ENCODE data around the gene SIX3. TPM values are rescaled to one million over a fixed set of nuclear protein-coding genes. Genes with fewer than 3 reads are reported as not detected.

Gene SIX3
- total RNA-seq, 1 donor from 2014 or later = not detected

- intact Hi-C loops (cut with DNase I) = loop anchor here (10.0 kb wide), 1 partner anchor 445 kb away; no protein-coding TSS in a partner anchor
- no peak for ATAC-seq
- DNase-seq (ENCODE audit: low spot score) = no peak
Measured at GRCh38 chr2:44940049-44940494, 1.4 kb upstream of the SIX3 start.

DNA sequence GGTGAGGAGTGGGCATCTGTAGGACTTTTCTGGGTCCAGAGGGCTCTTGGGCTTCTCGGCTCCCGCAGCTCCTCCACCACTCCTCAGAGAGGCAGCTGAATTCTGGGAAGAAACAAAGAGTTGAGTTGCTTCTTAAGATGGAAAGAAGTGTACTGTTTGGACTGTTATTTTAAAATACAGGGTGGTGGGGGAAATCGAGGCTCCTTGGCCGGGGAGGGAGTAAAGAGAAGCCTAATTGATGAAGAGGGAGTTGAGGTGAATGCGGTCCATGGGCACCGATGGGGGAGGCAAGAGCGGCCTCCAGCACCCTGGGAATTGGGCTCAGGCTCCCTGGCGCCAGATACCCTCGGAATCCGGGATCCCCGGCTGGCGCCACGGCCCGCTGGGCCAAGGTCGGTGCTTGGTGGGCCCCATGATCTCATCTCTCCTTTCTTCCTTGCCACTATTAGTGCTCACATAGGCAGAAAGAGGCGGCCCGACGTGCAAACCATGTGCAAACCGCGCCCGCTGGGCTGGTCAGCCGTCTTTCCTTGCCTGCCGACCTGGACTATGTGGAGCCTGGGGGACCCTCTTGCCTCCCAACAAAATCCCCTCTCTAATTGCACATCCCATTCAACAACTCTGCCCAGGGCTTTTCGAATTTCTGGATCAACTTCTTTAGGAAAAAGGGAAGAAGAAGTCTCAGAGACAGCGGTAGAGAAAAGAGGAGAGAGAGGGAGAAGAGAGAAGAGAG, 604 bp upstream of the SIX3 start:
- ATAC-seq (no peak), DNase-seq (ENCODE audit: low spot score) (no peak)
- intact Hi-C loops (cut with DNase I) = loop anchor here (10.0 kb wide), 1 partner anchor 446 kb away; no protein-coding TSS in a partner anchor

DNA sequence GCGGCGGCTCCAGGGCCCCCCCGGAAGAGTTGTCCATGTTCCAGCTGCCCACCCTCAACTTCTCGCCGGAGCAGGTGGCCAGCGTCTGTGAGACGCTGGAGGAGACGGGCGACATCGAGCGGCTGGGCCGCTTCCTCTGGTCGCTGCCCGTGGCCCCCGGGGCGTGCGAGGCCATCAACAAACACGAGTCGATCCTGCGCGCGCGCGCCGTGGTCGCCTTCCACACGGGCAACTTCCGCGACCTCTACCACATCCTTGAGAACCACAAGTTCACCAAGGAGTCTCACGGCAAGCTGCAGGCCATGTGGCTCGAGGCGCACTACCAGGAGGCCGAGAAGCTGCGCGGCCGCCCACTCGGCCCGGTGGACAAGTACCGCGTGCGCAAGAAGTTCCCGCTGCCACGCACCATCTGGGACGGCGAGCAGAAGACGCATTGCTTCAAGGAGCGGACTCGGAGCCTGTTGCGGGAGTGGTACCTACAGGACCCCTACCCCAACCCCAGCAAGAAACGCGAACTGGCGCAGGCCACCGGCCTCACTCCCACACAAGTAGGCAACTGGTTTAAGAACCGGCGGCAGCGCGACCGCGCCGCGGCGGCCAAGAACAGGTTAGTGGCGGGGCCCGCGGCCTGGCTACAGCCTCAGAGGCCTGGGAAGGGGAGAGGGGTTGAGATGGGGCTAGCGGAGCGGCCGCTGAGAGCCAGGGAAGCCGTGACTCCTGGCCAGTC, 965 bp downstream of the SIX3 start:
- DNase-seq (ENCODE audit: low spot score) = no peak
- intact Hi-C loops (cut with DNase I) = loop anchor here (10.0 kb wide), 1 partner anchor 448 kb away; no protein-coding TSS in a partner anchor
- ATAC-seq = no peak

GRCh38 chr2:44943031-44943692, 1.7 kb downstream of the SIX3 start:
- intact Hi-C loops (cut with DNase I) = loop anchor here (10.0 kb wide), 1 partner anchor 448 kb away; no protein-coding TSS in a partner anchor
- DNase-seq (ENCODE audit: low spot score) (no peak), ATAC-seq (no peak)

DNA sequence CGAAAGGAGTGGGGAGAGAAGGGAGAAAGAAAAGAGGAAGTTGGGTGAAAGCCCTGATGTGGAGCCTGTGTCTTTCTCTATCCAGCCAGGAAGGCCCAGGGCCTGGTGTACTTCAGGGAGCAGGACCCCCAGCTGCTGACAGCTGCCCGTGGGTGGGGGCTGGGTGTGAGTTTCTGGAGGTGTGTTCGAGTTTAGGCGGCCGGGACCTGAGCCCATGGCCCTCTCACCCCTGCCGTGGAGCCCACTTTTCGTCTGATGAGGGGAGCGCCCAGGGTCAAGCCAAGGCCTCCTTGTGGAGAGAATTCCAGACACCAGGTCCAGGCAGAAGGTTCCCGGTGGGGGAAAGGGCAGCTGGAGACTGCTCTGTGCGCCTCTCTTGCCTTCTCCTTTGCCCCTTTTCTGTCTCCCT, 2.2 kb downstream of the SIX3 start:
- intact Hi-C loops (cut with DNase I) = loop anchor here (10.0 kb wide), 1 partner anchor 449 kb away; no protein-coding TSS in a partner anchor
- no peak for ATAC-seq

DNA sequence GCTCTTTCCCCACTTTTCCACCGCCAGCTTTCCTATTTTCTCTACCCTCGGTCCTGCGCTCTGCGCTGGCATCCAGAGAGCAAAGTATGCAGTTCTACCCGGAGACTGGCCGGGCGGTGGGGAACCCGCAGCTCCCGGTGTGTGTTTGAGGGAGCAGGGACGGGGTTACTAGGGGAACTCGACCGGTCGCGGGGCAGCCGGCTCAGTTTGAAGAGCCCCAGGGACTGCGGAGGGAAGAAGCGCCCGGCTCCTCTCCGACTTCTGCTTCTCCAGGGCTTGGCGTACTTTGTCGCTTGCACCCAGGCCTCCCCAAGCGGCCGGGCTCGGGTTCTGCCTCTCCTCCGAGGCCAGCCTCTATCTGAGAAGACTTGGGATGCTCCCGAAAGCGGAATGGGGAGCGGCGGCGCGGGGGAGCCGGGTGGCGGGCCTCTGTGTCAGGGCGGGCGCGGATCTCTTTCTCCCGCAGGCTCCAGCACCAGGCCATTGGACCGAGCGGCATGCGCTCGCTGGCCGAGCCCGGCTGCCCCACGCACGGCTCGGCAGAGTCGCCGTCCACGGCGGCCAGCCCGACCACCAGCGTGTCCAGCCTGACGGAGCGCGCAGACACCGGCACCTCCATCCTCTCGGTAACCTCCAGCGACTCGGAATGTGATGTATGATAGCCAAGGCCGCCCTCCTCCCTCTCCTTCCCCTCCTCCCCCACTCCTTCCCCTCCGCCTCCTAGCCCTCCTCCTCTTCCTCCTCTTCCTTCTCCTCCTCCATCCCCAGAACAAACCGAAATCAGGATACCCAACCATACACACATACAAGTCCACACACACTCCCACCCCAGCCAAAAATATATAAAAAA, 2.8 kb downstream of the SIX3 start:
- DNase-seq (ENCODE audit: low spot score) = no peak
- intact Hi-C loops (cut with DNase I) = loop anchor here (10.0 kb wide), 1 partner anchor 450 kb away; no protein-coding TSS in a partner anchor
- ATAC-seq = no peak

More for the DNA sequence above, 2.2 kb downstream of the SIX3 start:
- DNase-seq (ENCODE audit: low spot score) = no peak

GRCh38 chr2:44944952-44945612, 3.6 kb downstream of the SIX3 start:
- no peak for DNase-seq (ENCODE audit: low spot score)
- intact Hi-C loops (cut with DNase I) = loop anchor here (10.0 kb wide), 1 partner anchor 450 kb away; no protein-coding TSS in a partner anchor
- no peak for ATAC-seq

DNA sequence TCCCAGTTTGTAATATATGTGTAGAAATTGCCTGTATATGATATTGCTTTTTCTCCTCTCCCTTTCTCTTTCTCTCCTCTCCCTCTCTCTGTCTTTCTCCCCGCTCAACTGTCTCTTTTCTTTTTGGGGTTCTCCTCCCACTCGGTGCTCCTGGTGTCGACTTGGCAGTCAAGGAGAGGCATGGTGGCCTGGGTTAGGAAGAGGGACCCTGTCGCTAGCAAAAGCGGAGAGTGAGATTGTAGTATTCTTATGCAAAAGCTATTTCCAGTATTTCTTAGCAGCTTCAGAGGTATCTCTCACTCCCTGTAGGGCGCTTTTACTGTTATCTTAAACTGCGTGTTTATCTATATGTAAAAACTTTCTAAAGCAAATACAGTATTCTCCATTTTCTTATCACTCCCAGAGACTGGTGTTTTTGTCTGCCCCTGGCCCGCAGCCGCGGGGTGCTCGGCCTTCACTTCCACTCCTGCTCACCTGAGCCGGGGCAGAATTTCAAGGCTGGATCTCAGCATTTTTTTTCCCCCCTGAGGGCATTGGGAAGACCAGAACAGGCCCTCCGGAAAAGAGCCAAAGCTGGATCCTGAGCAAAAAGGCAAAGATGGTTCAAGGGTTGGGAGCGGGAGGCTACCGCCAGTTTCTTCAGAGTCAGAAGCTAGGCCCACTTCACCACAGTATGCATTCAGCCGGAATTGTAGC, 4.3 kb downstream of the SIX3 start:
- ATAC-seq (no peak), DNase-seq (ENCODE audit: low spot score) (no peak)
- intact Hi-C loops (cut with DNase I) = loop anchor here (10.0 kb wide), 1 partner anchor 451 kb away; no protein-coding TSS in a partner anchor

- no peak for ATAC-seq
- intact Hi-C loops (cut with DNase I) = loop anchor here (10.0 kb wide), 1 partner anchor 452 kb away; no protein-coding TSS in a partner anchor
- DNase-seq (ENCODE audit: low spot score) = no peak
Measured at GRCh38 chr2:44946372-44947027, 5.0 kb downstream of the SIX3 start.

DNA sequence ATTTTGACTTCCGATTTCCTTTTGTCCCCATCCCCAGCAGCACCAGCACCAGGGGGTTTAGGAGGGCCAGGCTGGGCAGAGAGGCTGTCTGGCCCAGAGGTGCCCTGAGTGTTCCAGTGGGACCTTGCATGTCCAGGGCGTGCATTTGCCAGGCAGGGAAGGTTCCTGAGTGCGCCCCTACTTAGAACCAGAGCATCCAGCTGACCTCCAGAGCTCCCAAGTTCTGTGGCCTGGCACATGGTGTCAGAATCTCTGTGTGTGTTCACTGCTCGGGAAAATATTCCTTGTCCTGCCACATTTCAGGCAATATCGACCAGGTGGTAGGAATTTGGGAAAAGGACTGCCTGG, 5.5 kb downstream of the SIX3 start:
- DNase-seq (ENCODE audit: low spot score) (no peak), ATAC-seq (no peak)
- intact Hi-C loops (cut with DNase I) = loop anchor here (10.0 kb wide), 1 partner anchor 452 kb away; no protein-coding TSS in a partner anchor

DNA sequence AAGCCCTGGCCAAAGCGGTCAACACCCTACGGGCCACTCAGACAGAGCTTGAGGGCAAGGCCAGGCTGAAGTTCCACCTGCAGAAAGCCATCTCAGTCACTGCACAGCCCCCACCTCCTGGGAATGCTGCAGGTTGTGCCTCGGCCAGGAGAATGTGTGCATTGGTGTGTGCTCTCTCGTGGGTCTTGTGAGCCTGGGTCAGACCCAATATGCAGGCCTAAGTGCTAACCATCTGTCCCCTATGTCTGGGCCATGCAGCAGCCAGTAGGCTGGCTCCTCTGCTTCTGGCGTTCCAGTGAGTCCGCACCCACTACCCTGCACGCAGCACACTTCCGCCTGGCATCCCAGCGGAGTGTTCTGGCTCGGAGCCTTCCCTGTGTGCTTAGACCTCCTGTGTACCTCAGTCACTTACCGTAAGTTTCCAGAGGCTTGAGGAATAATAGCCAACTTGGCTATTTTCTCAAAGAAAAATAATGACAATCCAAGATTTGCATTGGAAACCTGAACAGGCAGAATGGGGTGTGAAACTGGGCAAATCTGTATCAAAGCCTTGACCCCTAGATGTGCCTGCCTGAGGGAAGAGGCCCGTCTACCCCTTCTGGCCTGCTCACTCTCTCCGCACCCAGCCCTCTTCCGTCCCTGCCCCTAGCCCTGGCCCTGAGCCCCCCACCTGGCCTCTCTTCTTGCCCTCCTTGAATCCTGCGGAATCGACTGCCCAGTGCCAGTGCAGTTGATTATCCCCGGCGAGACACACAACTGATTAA, 7.2 kb downstream of the SIX3 start:
- no peak for ATAC-seq
- DNase-seq (ENCODE audit: low spot score) = no peak
- intact Hi-C loops (cut with DNase I) = loop anchor here (10.0 kb wide), 1 partner anchor 454 kb away; no protein-coding TSS in a partner anchor

GRCh38 chr2:44949329-44950151, 8.0 kb downstream of the SIX3 start:
- no peak for DNase-seq (ENCODE audit: low spot score)
- intact Hi-C loops (cut with DNase I) = loop anchor here (10.0 kb wide), 1 partner anchor 455 kb away; no protein-coding TSS in a partner anchor
- no peak for ATAC-seq

DNA sequence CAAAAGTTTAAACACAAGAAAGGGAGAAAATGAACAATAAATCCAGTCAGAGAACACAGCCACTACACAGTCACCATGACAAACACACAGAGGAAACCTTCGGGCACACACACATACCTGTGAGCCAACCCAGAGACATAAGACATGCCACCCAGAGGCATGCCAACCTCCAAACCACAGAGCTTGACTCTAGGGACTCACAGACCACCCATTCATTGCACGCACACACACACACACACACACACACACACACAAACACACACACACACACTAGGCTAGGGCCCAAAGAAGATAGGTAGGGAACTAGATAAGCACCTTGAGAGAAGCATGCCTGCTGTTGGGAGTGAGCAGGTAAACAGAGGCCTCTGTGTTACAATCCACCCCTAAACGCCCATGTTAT, 9.1 kb downstream of the SIX3 start:
- intact Hi-C loops (cut with DNase I) = no loop called here
- no peak for ATAC-seq
- DNase-seq (ENCODE audit: low spot score) = no peak

DNA sequence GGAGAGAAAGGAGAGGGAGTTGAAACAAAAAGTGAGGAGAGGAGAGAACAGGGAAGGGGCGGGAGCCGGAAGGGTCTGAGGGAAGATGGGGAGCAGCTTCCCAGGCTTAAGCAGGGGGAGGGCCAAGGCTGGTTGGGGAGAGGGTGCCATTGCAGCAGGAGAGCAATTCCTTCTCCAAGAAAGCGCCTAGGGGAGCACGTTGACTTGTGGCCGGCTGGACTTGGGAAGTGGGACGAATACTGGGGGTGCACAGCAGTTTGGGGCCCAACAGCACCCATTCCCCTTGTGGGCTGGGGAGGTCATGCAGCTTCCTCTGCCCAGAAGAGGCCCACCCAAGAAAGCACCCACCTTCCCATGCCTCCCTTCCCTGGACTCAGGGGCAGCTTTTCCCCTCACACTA, 9.6 kb downstream of the SIX3 start:
- intact Hi-C loops (cut with DNase I) = no loop called here
- DNase-seq (ENCODE audit: low spot score) (no peak), ATAC-seq (no peak)

DNA sequence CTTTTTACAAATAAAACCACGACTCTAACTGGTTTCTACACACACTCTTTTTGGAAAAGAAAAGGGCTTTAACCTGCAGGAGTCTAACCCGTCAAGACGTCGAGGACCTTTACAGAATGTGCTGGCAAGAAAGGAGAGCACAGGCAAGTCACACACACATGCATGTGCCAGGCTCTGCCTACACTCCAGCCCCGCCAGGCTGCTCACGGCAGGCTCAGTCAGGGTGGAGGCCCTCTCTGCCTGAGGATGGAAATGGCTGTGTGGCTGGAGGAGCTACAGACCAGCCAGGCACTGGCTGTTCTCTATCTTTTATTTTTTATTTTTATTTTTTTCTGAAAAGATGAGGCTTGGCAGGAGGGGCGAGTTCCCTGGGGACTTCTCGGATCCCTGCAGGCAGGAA, 10.2 kb downstream of the SIX3 start:
- intact Hi-C loops (cut with DNase I) = no loop called here
- DNase-seq (ENCODE audit: low spot score) = no peak
- ATAC-seq = no peak

Measured in sciatic nerve (tissue), 2 donors.